HFFc6 (cell line): ENCODE measurements around the gene C1QTNF12. TPM values are rescaled to one million over a fixed set of nuclear protein-coding genes. Genes with fewer than 3 reads are reported as not detected.

Experiments
- DNase-seq: peaks from one replicate; pipeline ENCODE4 v3.0.0-alpha.2; 2018
- H3K27ac Mint-ChIP-seq: 2 replicates; pipeline ENCODE4 v1.8.0; 2020; ENCODE audit warnings: mild to moderate bottlenecking, mixed read lengths
- H3K27me3 Mint-ChIP-seq: 2 replicates; pipeline ENCODE4 v1.8.0; 2021; ENCODE audit warnings: mild to moderate bottlenecking, moderate library complexity, mixed read lengths; ENCODE audit not compliant: insufficient read depth
- H3K36me3 Mint-ChIP-seq: 2 replicates; pipeline ENCODE4 v1.8.0; 2021; ENCODE audit warnings: low read depth, mixed read lengths
- H3K4me1 Mint-ChIP-seq: 2 replicates; pipeline ENCODE4 v1.8.0; 2020; ENCODE audit warnings: low read depth, mixed read lengths
- H3K4me3 Mint-ChIP-seq: 2 replicates; pipeline ENCODE4 v1.8.0; 2020; ENCODE audit warnings: mild to moderate bottlenecking, moderate library complexity, mixed read lengths
- H3K9me3 Mint-ChIP-seq: 2 replicates; pipeline ENCODE4 v1.8.0; 2020; ENCODE audit warnings: mild to moderate bottlenecking, mixed read lengths
- CTCF ChIP-seq: fragments of 200-600 bp; sonication (generic); IDR thresholded peaks from 2 replicates; pipeline ENCODE4 v1.5.0; 2021; ENCODE audit warnings: antibody characterized with exemption, mild to moderate bottlenecking
- total RNA-seq, 6 experiments: library from RNA; stranded (reverse); fragmentation: NEBNext Ultra II Directional; extraction: Animal tissue kit (Norgen Biotek cat#: 25700); gene quantifications; 2 replicates in 1 of 6; 3 replicates in 5 of 6; pipeline ENCODE4 v1.2.3, GENCODE V29; 2021

The C1QTNF12 gene
- total RNA-seq, 6 experiments from 2014 or later: 0.31 to 1.7 (median 1.1) TPM

- Mint-ChIP-seq H3K27me3 (peaks cover 11% of the 10 kb centered on the region), H3K9me3 (no peaks in the 10 kb centered on the region), H3K4me1 (peaks cover 42% of the 10 kb centered on the region), H3K27ac (peak overlapping the region; percentile 80), H3K4me3 (no peak overlapping the region), H3K36me3 (peaks cover 32% of the 10 kb centered on the region)
- no peak for TF ChIP-seq CTCF
- no peak for DNase-seq
These were observed 14.5 kb upstream of the C1QTNF12 start for GRCh38 chr1:1260843-1261560.

- peaks cover 24% of the 10 kb centered on the region for H3K36me3 Mint-ChIP-seq
- H3K9me3 Mint-ChIP-seq: no peaks in the 10 kb centered on the region
- TF ChIP-seq CTCF: no peak
- H3K27me3 Mint-ChIP-seq: peaks cover 8% of the 10 kb centered on the region
- DNase-seq: no peak
- H3K4me1 Mint-ChIP-seq: peaks cover 33% of the 10 kb centered on the region
- H3K4me3 Mint-ChIP-seq: no peak overlapping the region
- H3K27ac Mint-ChIP-seq: peak overlapping the region; percentile 80
These were observed 13.6 kb upstream of the C1QTNF12 start for GRCh38 chr1:1259951-1260600.

- DNase-seq: no peak
- TF ChIP-seq CTCF: no peak
- peak overlapping the region; percentile 80 for H3K27ac Mint-ChIP-seq
These were observed 13.0 kb upstream of the C1QTNF12 start for GRCh38 chr1:1259540-1259939.

GRCh38 chr1:1259119-1259488, 12.6 kb upstream of the C1QTNF12 start:
- Mint-ChIP-seq H3K4me3 (no peak overlapping the region), H3K4me1 (peaks cover 23% of the 10 kb centered on the region), H3K36me3 (peaks cover 28% of the 10 kb centered on the region), H3K9me3 (no peaks in the 10 kb centered on the region), H3K27me3 (peaks cover 6% of the 10 kb centered on the region), H3K27ac (no peak overlapping the region)
- TF ChIP-seq CTCF: no peak
- DNase-seq: no peak

More at GRCh38 chr1:1259540-1259939, 13.0 kb upstream of the C1QTNF12 start:
- peaks cover 28% of the 10 kb centered on the region for H3K36me3 Mint-ChIP-seq
- H3K4me3 Mint-ChIP-seq: no peak overlapping the region
- H3K4me1 Mint-ChIP-seq: peaks cover 27% of the 10 kb centered on the region
- H3K27me3 Mint-ChIP-seq: peaks cover 6% of the 10 kb centered on the region
- no peaks in the 10 kb centered on the region for H3K9me3 Mint-ChIP-seq

GRCh38 chr1:1256956-1257871, 10.7 kb upstream of the C1QTNF12 start:
- peak overlapping the region; percentile 43; the same call in 1 of the 2 replicates for H3K27ac Mint-ChIP-seq
- no peak overlapping the region for H3K4me3 Mint-ChIP-seq
- peaks cover 44% of the 10 kb centered on the region for H3K36me3 Mint-ChIP-seq
- peaks cover 20% of the 10 kb centered on the region for H3K4me1 Mint-ChIP-seq
- TF ChIP-seq CTCF: no peak
- DNase-seq: no peak
- H3K9me3 Mint-ChIP-seq: no peaks in the 10 kb centered on the region
- H3K27me3 Mint-ChIP-seq: peaks cover 6% of the 10 kb centered on the region
